ENCODE results near the gene LRRC27.

Gene LRRC27

DNA sequence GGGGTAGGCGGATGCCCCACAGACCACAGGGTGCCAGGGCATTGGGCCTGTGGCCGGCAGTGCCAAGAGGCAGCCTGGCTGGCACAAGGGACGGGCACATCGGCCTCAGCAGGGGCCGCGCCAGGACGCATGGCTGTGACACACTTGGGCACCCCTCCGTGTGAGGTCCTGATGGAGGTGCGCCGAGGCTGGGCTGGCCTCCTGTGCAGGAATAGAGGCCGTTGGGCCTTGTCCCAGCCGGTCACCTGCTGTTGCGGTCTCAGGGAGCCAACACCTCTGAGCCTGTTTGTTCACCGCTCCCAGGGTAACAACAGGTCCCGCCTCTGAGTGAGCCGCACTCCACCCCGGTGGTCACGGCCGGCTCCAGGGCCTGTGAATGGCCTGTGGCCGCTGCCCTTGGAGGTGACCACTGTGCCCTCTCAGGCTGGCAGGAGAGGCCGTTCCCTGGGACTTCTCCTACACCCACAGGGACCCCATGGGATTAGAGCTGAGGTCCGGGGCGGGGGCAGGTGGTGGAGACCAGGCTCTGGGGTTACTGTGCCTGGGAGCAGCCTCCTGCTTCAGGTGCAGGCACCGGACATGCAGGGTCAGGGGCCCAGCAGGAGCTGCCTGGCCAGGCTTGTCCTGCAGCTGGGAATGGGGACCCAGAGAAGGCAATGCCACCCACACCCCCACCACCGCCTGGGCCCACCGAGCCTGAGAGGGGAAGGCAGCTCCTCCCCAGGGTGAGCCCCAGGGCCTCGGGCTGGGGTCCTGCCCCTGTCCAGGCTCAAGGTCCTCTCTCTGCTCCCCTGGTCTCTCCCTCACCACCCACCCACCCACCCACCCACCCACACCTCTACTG, 77.1 kb downstream of the LRRC27 start:
- DNase-seq (ENCODE audit: low read depth) = no peak
- H3K4me3 ChIP-seq (ENCODE audit: low read depth, low read length) = no peak overlapping the region
- TF ChIP-seq CTCF (conservative IDR thresholded peaks at IDR 0.05; ENCODE audit: low read depth, low read length) = no peak

- TF ChIP-seq CTCF (conservative IDR thresholded peaks at IDR 0.05; ENCODE audit: low read depth, low read length) = no peak
- no peak for DNase-seq (ENCODE audit: low read depth)
- H3K4me3 ChIP-seq (ENCODE audit: low read depth, low read length) = no peak overlapping the region
Observed at GRCh38 chr10:132409667-132410028, 77.7 kb downstream of the LRRC27 start.

DNA sequence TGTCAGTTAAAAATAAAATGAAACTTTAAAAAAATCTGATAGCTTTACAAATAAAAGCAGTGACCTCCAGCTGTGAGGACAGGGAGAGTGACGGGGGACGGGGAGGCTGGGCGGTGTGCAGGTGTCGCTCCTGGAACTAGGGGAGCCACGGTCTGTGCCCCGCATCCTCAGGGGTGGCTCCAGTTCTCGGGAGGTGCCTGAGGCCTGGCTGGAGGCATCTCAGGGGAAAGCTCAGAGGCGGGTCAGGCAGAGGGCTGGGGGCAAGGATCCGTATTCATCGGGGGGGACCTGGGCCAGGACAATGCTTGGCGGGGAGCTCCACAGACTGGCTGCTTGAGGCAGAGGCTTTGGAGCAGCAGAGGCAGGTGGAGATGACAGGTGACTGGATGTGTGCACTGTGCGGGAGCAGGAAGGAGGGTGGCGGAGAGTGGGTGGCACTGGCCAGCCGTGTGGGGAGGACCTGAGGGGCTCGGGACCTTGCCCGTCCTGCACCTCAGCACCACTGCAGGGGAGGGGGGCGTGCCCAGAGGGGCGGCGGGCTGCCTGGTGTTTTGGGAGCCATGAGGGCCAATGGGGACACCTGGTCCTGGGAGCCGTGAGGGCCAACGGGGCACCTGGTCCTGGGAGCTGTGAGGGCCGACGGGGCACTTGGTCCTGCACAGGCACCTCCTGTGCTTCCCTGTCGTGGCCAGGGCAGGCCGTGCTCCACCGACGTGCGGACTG, 78.2 kb downstream of the LRRC27 start:
- no peak overlapping the region for H3K4me3 ChIP-seq (ENCODE audit: low read depth, low read length)
- no peak for DNase-seq (ENCODE audit: low read depth)
- TF ChIP-seq CTCF (conservative IDR thresholded peaks at IDR 0.05; ENCODE audit: low read depth, low read length) = no peak

- DNase-seq (ENCODE audit: low read depth) = no peak
- no peak overlapping the region for H3K4me3 ChIP-seq (ENCODE audit: low read depth, low read length)
- no peak for TF ChIP-seq CTCF (conservative IDR thresholded peaks at IDR 0.05; ENCODE audit: low read depth, low read length)
Observed at GRCh38 chr10:132410779-132411532, 79.0 kb downstream of the LRRC27 start.

DNA sequence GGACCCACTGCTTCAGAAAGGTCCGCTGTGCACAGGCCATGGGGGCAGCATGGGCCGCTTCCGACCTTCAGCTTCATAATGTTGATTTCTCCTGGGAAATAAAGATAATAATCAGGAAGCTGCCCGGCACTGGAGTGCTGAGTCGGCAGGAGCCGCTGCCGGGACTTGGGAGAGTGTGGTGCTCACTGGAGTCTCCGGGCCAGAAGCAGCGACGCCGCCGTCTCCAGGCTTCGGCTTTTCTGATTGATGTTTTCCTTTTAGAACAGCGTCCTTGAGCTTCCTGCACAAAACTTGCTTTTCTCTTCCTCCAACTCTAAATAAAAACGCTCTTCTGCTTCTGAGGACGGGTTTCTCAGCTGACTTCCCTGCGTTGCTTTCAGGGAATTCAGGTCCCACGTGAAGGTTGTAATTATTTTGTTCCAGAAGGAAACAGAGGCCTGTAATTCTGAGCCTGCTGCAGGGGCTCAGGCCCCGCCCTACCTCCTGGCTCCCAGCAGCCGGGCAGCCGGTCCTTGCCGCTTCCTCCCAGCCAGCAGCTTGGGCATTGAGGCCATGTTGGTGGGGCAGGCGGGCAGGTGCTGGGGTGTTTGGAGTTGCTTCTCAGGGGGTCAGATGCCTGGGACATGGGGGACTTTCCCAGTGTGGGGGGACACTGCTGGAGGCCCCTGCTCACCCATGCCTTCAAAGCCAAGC, 79.7 kb downstream of the LRRC27 start:
- DNase-seq (ENCODE audit: low read depth) = peak; percentile 47
- no peak overlapping the region for H3K4me3 ChIP-seq (ENCODE audit: low read depth, low read length)
- TF ChIP-seq CTCF (conservative IDR thresholded peaks at IDR 0.05; ENCODE audit: low read depth, low read length) = peak; percentile 11

DNA sequence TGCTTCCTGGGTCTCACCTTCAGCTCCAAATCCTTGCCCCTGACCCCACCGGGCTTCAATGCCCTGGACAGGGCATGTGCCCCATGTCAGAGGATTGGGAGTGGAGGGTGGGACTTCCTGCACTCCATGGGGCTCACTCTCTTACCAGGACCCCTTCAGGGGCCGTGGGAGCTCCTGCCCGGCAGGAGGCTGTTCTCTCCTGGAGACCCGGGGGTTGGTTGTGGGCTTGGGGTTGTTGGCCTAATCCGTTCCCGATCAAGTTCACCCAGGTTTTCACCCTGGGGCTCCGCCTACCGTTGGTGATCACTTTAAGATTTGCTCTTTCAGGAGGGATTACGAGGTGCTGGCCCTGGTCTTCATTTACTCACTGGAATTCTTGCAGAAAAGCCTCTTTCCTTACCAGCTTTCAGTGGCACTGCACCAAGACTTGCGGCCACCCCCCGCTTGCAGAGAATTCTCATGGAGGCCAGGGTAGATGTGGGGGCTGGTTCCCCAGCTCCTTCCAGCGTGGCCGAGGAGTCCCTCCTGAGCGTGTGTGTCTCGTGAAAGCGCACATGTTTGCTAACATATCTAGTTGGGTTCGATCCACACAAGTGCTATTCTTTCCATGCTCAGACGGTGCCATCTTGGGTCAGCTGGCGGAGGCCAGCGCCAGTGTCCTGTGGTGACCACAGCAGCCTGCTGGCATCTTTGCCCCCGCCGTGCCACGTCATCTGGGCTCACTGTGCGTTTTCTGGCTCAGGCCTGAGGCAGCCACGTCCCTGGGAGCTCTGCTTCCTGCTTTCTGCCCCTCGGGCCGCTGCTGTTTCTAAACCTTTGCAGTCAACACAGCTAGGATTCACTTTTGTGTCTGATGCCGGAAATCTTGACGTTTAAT, 80.6 kb downstream of the LRRC27 start:
- no peak for TF ChIP-seq CTCF (conservative IDR thresholded peaks at IDR 0.05; ENCODE audit: low read depth, low read length)
- H3K4me3 ChIP-seq (ENCODE audit: low read depth, low read length) = no peak overlapping the region
- no peak for DNase-seq (ENCODE audit: low read depth)

Data from choroid plexus epithelial cell (primary cell).